Uterus (tissue), 2 donors: ENCODE measurements around the gene MX1.

Experiments used
- POLR2A ChIP-seq, 2 donors: fragments of 450-650 bp; IDR thresholded peaks; one replicate each; pipeline ENCODE4 v1.6.1; 2016; ENCODE audit warnings: antibody characterized with exemption in 2 of 2, mild to moderate bottlenecking in 1 of 2, moderate library complexity in 1 of 2
- TF ChIP-seq, protein P1 (sequence below), 4 experiments: fragments of 200-600 bp in 2 of 4; fragments of 450-650 bp in 2 of 4; sonication (generic) in 2 of 4; IDR thresholded peaks; one replicate each; pipeline ENCODE4 v1.5.1; 2016 to 2019; ENCODE audit warnings: antibody characterized with exemption in 4 of 4, mild to moderate bottlenecking in 2 of 4, moderate library complexity in 1 of 4

GRCh38 chr21:41403331-41403730 is 22.7 kb upstream of the MX1 start:
- TF ChIP-seq, protein P1, sequence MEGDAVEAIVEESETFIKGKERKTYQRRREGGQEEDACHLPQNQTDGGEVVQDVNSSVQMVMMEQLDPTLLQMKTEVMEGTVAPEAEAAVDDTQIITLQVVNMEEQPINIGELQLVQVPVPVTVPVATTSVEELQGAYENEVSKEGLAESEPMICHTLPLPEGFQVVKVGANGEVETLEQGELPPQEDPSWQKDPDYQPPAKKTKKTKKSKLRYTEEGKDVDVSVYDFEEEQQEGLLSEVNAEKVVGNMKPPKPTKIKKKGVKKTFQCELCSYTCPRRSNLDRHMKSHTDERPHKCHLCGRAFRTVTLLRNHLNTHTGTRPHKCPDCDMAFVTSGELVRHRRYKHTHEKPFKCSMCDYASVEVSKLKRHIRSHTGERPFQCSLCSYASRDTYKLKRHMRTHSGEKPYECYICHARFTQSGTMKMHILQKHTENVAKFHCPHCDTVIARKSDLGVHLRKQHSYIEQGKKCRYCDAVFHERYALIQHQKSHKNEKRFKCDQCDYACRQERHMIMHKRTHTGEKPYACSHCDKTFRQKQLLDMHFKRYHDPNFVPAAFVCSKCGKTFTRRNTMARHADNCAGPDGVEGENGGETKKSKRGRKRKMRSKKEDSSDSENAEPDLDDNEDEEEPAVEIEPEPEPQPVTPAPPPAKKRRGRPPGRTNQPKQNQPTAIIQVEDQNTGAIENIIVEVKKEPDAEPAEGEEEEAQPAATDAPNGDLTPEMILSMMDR (IDR thresholded peaks at IDR 0.05) = no peak
- no peak for TF ChIP-seq POLR2A (IDR thresholded peaks at IDR 0.05)
